Epithelial cell of proximal tubule (primary cell): ENCODE data around the gene PCSK1. TPM values are rescaled to one million over a fixed set of nuclear protein-coding genes. Genes with fewer than 3 reads are reported as not detected.
"Not testable (repeated sequence)": the region's sequence is repeated elsewhere in the genome, so short reads cannot be mapped to it uniquely, and the experiment has no call there.

Experiments used
- DNase-seq: peaks from one replicate; pipeline ENCODE4 v3.0.0-alpha.2; 2011; ENCODE audit warnings: low read depth
- H3K4me3 ChIP-seq: 2 replicates; pipeline ENCODE4 v1.5.1; 2011; ENCODE audit warnings: low read depth, mild to moderate bottlenecking, low read length
- CTCF ChIP-seq: conservative IDR thresholded peaks from 2 replicates; pipeline ENCODE4 v1.5.1; 2012; ENCODE audit warnings: low read depth, mild to moderate bottlenecking, low read length
- total RNA-seq: library from RNA; depleted of rRNA; stranded (reverse); fragments of >200 nt; gene quantifications from 2 replicates; pipeline ENCODE4 v1.2.3, GENCODE V29; 2015

The PCSK1 gene
- total RNA-seq, 1 donor from 2014 or later = not detected

- TF ChIP-seq CTCF = no peak
Measured at GRCh38 chr5:96408210-96408777, 24.8 kb downstream of the PCSK1 start.

GRCh38 chr5:96407436-96407835 is 25.6 kb downstream of the PCSK1 start:
- no peak for TF ChIP-seq CTCF
- H3K4me3 ChIP-seq = no peak overlapping the region
- no peak for DNase-seq

More at GRCh38 chr5:96408210-96408777, 24.8 kb downstream of the PCSK1 start:
- H3K4me3 ChIP-seq = no peak overlapping the region
- DNase-seq = no peak

GRCh38 chr5:96404191-96404867 is 28.7 kb downstream of the PCSK1 start:
- no peak for DNase-seq
- TF ChIP-seq CTCF = no peak
- H3K4me3 ChIP-seq = no peak overlapping the region

DNA sequence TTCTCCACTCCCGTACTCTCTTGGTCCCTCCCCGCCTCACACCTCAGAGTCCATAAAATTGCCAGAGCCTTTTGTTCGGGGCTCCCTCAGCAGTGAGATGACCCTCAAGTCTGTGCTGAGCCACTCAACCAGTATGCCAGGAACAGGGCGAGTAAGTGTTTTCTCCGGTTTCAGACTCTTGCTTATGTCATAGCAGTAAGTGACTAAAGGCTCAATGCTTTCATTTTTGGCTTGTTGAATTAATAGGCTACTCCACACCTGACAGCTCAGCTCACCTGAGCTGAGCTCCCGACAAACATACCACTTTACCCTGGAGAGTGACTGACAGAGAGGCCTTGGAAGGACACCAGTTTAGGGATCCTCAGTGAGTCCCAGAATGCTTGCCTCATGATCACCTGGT is 30.5 kb downstream of the PCSK1 start:
- no peak for DNase-seq
- TF ChIP-seq CTCF = no peak
- H3K4me3 ChIP-seq = no peak overlapping the region

DNA sequence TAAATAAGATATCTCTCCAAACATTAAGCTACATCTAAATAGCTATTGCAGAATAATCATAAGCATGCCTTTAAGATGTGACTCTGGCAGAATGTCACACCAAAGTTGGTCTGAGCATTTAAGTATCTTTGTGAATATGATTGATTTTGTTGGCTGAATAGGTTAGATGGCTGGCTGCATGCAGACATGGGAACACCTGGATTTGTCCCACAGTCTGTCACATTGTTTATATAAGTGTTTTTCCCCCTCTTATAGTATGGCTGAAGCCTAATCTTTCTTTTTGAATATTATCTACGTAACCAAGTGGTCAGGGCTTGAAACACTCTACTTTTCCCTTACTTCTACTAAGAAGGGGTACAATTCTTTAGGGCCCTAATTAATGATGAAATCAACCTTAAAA is 36.2 kb downstream of the PCSK1 start:
- no peak for TF ChIP-seq CTCF
- DNase-seq = no peak

GRCh38 chr5:96395295-96395694 is 37.8 kb downstream of the PCSK1 start:
- not testable (repeated sequence) for H3K4me3 ChIP-seq, DNase-seq

More for the DNA sequence above, 36.2 kb downstream of the PCSK1 start:
- H3K4me3 ChIP-seq = no peak overlapping the region

DNA sequence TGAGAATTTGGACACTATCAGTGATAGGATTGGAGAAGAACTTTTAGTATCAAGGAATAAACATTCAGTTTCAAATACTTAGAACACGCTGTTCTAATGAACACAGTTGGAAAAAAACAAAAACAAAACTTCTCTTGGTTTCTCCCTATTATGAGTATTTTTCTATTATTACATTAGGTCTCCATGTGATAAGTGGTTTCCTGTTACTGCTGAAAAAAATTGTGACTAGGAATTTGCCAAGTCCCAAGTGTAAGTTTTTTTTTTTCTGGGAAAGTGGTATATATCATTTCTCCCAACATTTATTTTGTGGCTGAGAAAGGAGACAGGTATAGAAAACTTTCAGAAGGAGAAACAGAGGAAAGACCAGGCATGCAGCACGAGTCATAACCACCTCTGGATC is 41.1 kb downstream of the PCSK1 start:
- DNase-seq = no peak
- H3K4me3 ChIP-seq = no peak overlapping the region
- no peak for TF ChIP-seq CTCF
